HG02852 (cell line): ENCODE results near the gene HNRNPK.
A peak's percentile ranks its signal among the peaks of the same experiment; 100 is the strongest.

Source experiments
- ATAC-seq: cut with Tn5 transposase; IDR thresholded peaks from one replicate; pipeline ENCODE4 v1.9.1; 2021; ENCODE audit warnings: mild to moderate bottlenecking, moderate library complexity; ENCODE audit not compliant: unreplicated experiment

Gene HNRNPK

DNA sequence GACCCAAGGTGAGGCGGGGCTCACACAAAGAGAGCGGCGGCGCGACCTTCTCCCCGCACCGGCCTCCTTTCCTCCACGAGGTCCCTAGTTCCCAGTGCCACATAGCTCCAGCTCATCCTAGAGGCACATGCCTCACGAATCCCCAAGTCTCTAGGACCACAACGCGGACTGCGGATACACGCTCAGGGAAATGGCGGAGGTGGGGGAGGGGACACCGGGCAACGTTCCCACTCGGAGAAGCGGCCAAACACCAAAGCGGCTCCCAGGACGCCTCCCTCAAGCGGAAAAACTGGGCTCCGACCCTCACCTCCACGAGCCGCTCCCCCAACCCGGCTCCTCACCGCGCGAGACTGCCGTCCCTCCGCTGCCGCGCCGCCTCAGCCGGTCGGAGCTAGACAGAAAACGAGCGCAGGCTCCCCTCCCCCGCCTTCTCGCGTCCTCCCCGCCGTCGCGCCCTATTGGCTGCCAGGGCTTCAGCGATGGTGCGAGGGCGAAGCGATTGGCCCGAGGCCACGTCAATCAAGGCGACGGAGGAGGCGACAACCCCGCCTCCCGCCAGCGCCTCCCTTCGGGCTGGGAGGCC, at the start of gene HNRNPK:
Gene HNRNPK, minus strand, starts transcription at position 404 of the 583 bp plus-strand sequence. CDS start 1,963 bp downstream, outside the sequence.
- peak; percentile 83 for ATAC-seq

DNA sequence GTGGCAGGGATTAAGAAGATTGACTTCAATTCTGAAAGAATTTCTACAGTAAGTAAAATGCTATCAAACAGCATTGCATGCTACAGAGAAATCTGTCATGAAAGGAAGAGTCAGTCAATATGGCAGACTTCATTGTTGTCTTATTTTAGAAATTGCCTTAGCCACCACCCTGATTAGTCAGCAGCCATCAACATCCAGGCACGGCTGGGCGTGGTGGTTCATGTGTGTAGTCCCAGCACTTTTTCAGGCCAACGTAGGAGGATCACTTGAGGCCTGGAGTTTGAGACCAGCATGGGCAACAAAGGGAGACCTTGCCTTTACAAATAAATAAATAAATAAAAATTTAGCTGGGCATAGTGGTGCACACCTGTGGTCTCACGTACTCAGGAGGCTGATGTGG, 47.2 kb upstream of the HNRNPK start:
- no peak for ATAC-seq

DNA sequence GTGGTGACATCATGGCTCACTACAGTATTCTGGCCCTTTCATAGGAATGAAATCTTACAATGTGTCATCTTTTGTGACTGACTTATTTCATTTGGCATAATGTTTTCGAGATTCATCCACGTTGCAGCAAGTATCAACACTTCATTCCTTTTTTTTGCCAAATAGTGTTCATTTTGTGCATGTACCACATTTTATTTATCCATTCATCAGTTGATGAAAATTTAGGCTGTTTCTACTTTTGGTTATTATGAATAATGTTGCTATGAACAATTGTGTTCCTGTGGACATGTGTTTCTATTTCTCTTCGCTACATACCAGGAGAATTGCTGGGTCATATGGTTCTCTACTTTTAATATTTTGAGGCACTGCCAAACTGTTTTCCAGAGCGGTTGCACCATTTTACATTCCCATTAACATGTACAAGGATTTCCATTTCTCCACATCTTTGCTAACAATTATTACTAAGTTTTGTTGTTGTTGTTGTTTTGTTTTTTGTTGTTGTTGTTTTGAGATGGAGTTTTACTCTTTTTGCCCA, 44.1 kb upstream of the HNRNPK start:
- ATAC-seq: no peak

DNA sequence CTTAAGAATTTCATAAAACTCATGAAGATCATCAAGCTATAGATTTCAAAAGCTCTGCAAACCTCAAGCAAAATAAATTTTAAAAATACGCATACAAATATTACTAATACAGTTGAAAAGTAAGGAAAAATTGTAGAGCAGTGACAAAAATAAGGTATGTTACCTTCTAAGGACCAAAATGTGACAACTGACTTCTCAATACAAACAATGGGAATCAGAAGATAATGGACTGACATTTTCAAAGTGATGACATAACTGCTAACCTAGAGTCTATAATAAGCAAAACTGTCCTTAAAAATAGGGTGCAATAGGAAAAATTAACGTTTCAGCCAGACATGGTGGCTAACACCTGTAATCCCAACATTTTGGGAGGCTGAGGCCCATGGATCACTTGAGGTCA, 27.6 kb upstream of the HNRNPK start:
- ATAC-seq: no peak

DNA sequence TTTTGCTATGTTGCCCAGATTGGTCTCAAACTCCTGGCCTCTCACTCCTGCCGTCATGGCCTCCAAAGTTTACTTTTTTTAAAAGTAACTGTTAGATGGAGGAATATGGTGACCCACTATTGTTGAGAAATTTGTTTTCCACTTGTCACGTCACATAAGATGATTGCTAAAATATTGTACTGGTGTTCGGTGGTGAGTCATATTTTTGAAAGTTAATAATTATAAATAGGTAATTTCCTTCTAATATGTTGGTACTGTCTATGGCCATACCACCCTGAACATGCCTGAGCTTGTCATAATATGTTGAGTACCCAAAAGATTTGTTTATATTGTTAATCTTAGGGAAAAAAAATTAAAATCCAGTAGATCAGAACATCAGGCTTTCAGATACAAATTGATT, 23.2 kb upstream of the HNRNPK start:
- no peak for ATAC-seq

DNA sequence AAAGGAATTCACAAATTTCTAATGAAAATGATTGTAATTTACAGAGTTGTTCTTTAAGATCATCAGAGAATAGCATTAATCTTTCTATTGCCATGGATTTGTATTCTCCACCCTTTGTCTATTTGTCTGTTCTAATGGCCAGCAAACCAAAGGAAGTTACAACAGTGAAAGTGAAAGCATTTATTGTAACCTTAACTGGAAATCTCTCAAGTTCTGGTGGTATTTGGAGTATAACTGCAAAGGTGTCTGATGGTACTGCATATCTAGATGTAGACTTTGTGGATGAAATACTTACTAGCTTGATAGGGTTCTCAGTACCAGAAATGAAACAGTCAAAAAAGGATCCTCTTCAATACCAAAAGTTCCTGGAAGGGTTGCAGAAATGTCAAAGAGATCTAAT, 22.3 kb upstream of the HNRNPK start:
- peak; percentile 87 for ATAC-seq

DNA sequence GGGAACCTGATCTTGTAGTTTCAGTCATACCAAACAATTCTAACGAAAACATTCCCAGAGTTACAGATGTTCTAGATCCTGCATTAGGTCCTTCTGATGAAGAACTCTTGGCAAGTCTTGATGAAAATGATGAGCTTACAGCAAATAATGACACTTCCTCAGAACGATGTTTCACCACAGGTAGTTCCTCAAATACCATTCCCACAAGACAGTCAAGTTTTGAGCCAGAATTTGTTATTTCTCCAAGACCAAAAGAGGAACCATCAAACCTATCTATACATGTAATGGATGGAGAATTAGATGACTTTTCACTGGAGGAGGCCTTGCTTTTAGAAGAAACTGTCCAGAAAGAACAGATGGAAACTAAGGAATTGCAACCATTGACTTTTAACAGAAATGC, 21.6 kb upstream of the HNRNPK start:
- ATAC-seq: no peak

DNA sequence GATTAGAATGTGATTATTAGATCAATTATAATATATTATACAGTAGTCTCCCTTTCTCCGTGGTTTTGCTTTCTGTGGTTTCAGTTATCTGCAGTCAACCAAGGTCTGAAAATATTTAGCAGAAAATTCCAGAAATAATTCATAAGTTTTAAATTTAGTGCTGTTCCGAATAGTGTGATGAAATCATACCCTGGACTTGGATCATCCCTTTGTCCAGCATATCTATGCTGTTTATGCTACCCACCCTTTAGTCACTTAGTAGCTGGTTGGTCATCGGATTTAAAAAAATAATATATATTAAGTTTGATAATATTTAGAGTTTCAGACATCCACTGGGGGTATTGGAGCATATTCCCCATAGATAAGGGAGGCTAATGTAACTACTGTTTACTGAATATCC, 20.2 kb upstream of the HNRNPK start:
- no peak for ATAC-seq

DNA sequence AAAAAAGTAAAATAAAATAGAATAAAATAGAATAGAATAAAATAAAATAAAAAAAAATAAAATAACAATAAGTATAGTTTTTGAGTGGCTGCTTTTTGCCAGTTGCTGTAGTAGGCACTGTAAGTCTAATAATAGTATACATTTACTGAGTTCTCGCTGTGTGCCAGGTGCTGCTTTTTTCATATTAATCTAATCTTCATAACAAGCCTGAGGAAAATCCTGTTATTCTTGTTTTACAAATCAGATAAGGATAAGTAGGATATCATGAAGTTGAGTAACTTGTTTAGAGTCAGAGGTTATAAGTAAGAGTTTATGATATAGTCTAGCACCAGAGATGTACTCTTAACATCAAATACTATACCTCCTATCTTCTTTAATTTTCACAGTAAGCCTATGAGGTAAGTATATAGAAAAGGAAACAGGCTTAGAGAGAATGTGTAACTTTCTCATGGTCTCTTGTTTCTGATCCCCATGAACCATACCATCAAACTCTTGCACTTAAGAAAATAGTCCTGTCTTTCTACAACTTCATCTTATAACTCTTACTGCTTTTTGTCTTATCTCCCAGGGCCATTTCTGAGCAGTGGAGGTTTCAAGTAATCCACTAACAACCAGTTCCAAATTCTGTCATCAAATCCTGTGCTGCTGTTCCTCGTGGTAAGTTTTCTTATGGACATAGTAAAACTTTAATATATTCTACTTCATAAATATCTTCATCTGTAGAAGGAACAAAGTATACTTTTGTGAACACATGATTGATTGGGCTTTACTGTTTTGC, 19.3 kb upstream of the HNRNPK start:
- ATAC-seq: no peak

DNA sequence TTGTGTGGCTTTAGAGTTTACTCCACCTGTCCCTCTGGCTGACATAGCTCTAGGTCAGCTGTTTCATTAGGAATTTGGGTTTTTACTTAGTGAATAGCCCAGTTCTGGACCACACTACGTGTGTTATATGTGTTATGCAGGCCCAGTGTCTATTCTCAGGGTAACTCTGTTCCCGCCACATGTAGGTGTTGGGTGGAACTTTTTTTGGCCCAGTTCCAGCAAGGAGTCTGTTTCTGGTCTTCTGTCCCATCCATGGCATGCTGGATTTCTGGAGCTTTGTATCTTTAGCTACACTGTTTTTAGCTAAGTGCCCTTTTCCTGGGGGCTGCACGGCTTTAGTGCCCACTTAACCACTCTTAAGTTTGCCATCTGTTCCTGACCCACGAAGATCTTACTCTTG, 16.1 kb upstream of the HNRNPK start:
- ATAC-seq: no peak

DNA sequence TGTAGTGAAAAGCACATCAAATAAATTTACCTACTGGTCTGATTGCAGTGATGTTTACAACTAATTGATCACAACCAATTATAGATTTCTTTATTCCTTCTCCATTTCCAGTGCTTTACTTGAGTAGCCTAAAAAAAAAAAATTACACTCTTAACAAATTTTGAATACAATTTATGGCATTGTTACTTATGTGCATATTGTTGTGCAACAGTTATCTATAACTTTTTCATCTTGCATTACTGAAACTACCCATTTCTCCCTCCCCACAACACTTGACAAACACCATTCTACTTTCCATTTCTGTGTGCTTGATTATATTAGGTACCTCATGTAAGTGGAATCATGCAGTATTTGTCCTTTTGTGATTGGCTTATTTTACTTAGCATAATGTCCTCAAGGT, 12.9 kb upstream of the HNRNPK start:
- no peak for ATAC-seq

DNA sequence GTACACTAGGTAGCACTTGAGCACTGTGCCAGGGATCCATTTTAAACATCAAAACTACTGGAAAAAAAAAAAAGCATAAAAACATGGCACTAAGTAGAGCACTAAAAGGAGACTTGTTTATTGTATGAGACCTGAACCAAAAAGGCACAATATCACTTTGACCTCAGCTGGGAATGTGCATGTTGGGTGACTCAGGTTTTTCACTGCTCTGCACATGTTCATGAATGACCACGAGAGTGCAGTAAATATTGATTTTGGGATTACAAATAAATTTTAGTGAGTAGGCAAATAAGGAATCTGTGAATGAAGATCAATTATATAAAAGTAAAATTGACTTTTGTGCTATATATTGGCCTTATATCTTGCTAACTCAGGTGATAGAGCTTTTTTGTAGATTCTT, 12.4 kb upstream of the HNRNPK start:
- no peak for ATAC-seq

DNA sequence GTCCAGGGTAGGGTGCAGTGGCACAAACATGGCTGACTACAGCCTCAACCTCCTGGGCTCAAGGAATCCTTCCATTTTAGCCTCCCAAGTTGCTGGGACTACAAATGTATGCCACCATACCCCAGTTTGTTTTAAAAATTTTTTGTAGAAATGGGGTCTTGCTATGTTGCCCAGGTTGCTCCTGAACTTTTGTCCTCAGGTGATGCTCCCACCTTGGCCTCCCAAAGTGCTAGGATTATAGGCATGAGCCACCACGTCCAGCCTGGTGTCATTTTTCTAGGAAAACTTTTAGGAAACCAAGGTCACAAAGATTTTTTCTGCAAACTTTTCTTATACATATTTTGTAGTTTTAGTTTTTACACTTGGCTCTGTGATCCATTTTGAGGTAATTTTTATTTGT, 11.3 kb upstream of the HNRNPK start:
- no peak for ATAC-seq

DNA sequence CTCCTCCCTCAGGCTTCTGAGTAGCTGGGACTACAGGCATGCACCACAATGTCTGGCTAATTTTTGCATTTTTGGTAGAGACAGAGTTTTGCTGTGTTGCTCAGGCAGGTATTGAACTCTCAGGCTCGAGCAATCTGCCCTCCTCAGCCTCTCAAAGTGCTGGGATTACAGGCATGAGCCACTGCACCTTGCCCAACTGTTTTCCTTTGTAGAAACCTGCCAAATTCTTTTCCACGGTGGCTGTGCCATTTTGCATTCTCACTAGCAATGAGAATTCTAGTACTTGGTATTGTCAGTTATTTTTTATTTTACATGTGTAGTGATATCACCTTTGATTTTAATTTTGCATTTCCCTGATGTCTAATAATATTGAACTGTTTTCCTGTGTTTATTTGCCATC, 8.4 kb upstream of the HNRNPK start:
- no peak for ATAC-seq

DNA sequence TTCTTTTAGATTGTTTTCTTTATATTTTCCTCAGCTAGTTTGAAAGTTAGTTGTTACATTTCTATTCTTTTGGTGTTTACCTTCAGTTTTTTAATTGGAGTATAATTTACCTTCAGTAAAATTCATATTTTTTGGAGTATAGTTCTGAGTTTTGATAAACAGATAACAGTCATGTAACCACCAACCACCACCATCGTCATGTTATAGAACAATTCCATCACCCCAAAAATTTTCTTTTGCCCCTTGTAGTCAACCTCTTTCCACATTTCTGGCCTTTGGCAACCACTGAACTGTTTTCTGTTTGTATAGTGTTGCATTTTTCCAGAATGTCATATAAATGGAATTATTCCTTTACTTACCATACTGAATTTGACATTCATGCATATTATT, 7.4 kb upstream of the HNRNPK start:
- ATAC-seq: no peak

DNA sequence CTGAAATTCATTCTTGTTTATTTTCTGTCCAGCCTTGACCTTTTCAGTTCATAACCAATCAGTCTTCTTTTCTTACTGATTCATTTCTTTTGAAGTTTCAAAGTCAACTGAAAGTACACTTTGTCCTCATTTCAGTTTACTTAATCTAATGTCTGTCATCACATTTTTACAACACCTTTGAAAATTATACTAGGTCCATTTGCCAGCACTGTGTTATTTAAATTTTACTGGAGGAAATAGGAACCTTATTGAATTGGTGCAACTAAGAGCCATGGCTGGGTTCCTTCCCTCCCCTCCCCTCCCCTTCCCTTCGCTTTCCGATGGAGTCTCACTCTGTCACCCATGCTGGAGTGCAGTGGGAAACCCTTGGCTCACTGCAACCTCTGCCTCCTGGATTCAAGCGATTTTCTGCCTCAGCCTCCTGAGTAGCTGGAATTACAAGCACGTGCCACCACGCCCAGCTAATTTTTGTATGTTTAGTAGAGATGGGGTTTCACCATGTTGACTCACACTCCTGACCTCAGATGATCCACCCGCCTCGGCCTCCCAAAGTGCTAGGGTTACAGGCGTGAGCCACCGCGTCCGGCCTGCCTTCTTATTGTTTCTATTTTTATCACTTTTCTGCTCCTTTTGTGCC, 6.9 kb upstream of the HNRNPK start:
- no peak for ATAC-seq

DNA sequence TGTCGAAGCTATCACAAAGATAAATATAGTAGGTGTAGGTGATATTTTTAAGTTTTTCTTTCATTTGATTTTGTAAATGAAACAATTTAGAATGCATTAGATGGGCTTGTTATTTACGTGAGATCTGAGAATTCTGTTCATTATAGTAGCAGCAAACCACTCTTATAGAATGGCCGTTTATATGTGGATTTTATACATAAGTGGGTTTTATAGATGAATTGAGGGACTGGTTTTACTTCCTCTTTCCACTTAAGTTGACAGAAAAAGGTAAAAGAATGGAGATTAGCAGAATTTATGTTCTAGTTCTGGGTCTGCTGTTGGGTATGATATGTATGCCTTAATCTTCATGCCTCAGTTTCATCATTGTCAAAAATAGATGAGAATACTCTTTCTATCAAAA, 6.2 kb upstream of the HNRNPK start:
- ATAC-seq: peak; percentile 50

DNA sequence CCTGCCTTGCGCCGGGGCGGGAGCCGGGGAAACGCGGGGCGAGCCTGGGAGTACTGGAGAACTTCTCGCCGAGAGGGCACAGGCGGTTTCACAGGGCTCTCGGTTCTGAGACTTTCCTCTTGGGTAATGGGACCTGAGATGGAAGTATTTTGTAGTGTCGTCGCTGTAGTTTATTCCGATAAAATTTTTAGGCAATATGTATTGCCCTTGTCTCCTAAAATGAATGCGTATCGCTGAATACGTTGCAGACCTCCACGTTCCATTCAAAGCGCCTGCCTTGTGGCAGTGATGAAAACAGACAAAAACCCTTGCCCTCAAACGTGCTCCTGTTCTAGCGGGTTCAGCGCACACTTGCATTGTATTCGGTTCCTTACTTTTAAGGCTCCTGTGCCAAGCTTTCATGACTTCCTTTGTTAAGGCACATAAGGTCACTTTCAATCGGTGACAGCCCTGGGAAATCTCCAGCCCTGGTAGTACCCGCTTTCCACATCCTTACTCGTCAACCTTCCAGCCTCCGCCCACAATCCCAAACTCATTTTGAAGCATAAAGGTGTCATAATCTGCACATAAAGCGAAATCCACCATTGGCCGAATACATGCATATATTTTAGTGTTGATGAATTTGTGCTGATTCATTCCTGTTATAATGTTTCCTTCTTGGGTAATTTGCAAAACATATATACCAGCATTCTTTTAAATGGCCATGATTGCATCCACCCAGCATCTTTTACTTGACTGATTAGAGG, 1.3 kb upstream of the HNRNPK start:
- no peak for ATAC-seq

DNA sequence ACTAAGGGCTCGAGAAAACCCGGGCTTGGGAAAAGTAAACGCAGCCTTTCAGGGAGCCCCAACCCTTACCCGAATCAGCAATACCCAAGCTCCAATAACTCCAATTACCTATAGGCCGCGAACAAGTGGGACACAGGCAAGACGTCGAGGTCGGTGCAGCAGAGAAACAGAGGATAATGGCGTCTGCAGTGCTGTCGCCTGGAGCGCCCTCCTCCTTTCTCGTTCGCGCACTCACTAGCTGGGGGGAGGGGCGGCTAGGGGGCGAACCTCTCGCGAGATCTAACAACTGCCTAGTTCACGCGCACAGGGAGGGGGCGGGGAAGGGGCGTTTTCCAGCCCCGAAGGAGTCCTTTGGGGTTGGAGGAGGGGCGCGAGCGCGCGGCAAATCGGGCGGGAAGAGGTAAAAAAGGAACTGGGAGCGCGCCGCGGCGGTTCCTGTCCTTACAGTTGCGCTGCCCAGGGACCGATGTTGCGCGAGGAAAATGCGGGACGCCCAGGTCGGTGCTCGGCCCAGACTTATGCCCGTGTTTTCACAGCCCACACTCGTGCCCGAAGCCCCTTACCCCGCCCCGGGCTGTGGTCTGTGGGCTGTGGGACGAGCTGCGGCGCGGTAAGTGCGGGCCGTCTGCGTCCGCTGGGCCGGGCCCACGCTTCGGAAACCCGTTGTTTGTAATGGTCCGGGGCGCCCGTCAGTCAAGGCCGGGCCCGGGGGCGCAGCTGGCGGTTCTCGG, 545 bp upstream of the HNRNPK start, which contains the start of gene RMI1:
Gene RMI1, plus strand, starts transcription at position 411 of the 731 bp plus-strand sequence. CDS start 20,182 bp downstream, outside the sequence.
- ATAC-seq: peak; percentile 72

DNA sequence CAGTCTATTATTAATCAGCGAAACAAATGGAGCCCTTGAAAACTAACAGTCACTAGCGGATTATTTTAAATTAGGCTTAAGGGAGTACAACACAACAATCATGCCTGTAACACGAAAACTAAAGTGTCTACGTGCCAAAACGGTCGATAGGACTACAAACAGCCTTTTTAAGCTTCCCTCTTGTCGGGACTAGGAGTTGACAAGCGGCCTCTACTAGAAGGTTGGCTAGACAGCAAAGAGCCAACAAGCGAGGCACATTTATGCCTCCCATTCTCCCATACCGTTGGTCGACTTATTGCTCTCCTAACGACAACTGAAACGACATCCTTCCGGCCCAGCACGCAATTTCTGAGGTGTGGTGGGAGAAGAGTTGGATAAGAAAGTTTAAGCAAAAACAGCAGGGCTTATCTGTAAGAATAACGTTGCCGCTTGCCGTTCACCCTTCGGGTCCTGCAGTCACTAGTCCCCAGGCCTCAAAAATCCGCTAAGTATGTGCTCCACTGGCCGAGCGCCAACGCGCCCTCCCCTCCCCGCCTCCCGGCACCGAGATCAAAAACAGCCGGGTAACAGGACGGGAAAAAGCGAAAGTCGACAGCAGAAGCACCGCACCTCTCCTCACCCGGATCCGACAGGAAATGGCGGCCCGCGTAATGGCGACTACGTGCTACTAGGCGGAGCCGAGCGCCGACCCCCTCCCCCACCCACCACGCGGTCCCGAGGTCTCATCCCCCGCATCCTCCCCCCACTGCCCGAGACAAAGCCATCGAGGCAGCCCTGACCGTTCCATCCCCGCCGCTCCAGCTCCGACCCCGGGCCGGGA, 813 bp downstream of the HNRNPK start:
- ATAC-seq: peak; percentile 23
